WTC11 (cell line): ENCODE results near the gene MAP7D2.

Experiments used
- CTCF ChIP-seq: fragments of 200-600 bp; IDR thresholded peaks from 2 replicates; pipeline ENCODE4 v1.8.0; 2022; ENCODE audit warnings: antibody characterized with exemption
- KAT7 ChIP-seq: sonication (generic); formaldehyde crosslinking; IDR thresholded peaks from 2 replicates; pipeline ENCODE4 v1.8.1; 2023; ENCODE audit warnings: missing genetic modification reagents, mild to moderate bottlenecking, borderline replicate concordance
- SMAD3 ChIP-seq: sonication (generic); formaldehyde crosslinking; IDR thresholded peaks from 2 replicates; pipeline ENCODE4 v1.8.0; 2022; ENCODE audit warnings: missing genetic modification reagents, mild to moderate bottlenecking, borderline replicate concordance

GRCh38 chrX:20056704-20057103, 60.0 kb downstream of the MAP7D2 start:
- no peak for TF ChIP-seq KAT7
- no peak for TF ChIP-seq SMAD3 (CRISPR knock-in tag)
- TF ChIP-seq CTCF, result no peak
